Activated CD4-positive, alpha-beta T cell treated with anti-CD3 and anti-CD28 coated beads for 48 hours (primary cell): ENCODE measurements around the gene CDH16.
"Not testable (repeated sequence)": the region's sequence is repeated elsewhere in the genome, so short reads cannot be mapped to it uniquely, and the experiment has no call there.

Source experiments
- DNase-seq: peaks from one replicate; pipeline ENCODE4 v3.0.0-alpha.2; 2020

CDH16 gene

GRCh38 chr16:66918803-66919568 lies at the start of gene CDH16:
CDH16 (minus strand) TSS chr16:66918885; CDS start chr16:66918065, 820 bp downstream.
- no peak for DNase-seq

- DNase-seq, result no peak
Observed at GRCh38 chr16:66964049-66964448, 45.4 kb upstream of the CDH16 start.

GRCh38 chr16:66961914-66962313 lies 43.2 kb upstream of the CDH16 start:
- no peak for DNase-seq

GRCh38 chr16:66961065-66961744 lies 42.5 kb upstream of the CDH16 start, which contains the start of gene CES3:
CES3 (plus strand) TSS chr16:66961266; CDS start chr16:66961308, 42 bp downstream.
- peak; percentile 85 for DNase-seq

- no peak for DNase-seq
Observed at GRCh38 chr16:66960270-66960669, 41.6 kb upstream of the CDH16 start.

GRCh38 chr16:66959704-66960161 lies 41.0 kb upstream of the CDH16 start:
- DNase-seq, result no peak

GRCh38 chr16:66958857-66959703 lies 40.4 kb upstream of the CDH16 start:
- no peak for DNase-seq

GRCh38 chr16:66956154-66956457 lies 37.4 kb upstream of the CDH16 start:
- DNase-seq, result not testable (repeated sequence)

GRCh38 chr16:66955363-66956153 lies 36.9 kb upstream of the CDH16 start:
- DNase-seq, result not testable (repeated sequence)

GRCh38 chr16:66954097-66954659 lies 35.5 kb upstream of the CDH16 start:
- DNase-seq, result peak; percentile 88

GRCh38 chr16:66953462-66954096 lies 34.9 kb upstream of the CDH16 start:
- DNase-seq, result no peak

- no peak for DNase-seq
Observed at GRCh38 chr16:66952430-66953110, 33.9 kb upstream of the CDH16 start.

GRCh38 chr16:66950971-66951790 lies 32.5 kb upstream of the CDH16 start:
- no peak for DNase-seq

GRCh38 chr16:66950437-66950836 lies 31.8 kb upstream of the CDH16 start:
- no peak for DNase-seq

GRCh38 chr16:66949472-66949871 lies 30.8 kb upstream of the CDH16 start:
- no peak for DNase-seq

GRCh38 chr16:66948837-66949225 lies 30.1 kb upstream of the CDH16 start:
- DNase-seq, result no peak

GRCh38 chr16:66948134-66948836 lies 29.6 kb upstream of the CDH16 start:
- no peak for DNase-seq

- peak; percentile 91 for DNase-seq
Observed at GRCh38 chr16:66947302-66948065, 28.8 kb upstream of the CDH16 start.

GRCh38 chr16:66946974-66947301 lies 28.3 kb upstream of the CDH16 start:
- DNase-seq, result no peak
